HG02943 (cell line): ENCODE results near the gene ESR1.
"Not testable (repeated sequence)": the region's sequence is repeated elsewhere in the genome, so short reads cannot be mapped to it uniquely, and the experiment has no call there.

Experiments used
- ATAC-seq: cut with Tn5 transposase; IDR thresholded peaks from one replicate; pipeline ENCODE4 v1.9.1; 2021; ENCODE audit warnings: mild to moderate bottlenecking, low read depth, moderate library complexity; ENCODE audit not compliant: unreplicated experiment

ESR1 gene

DNA sequence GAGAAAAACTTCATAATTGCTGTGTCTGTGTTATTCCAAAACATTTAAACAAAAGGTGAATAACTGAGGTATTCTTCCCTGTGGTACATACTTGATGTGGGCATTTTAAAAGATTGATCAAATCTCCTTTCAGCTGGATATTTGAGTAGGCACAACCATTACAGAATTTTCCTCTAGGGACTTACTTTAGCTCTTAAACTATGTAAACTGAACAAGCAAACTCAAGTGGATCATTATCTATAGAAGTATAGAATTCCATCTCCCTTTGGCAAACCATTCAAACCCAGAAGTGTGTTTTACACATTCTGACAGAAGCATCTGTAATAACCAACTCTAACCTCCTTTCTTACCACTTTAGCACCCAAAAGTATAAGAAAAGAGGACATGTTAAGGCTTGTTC, 241.4 kb downstream of the ESR1 start:
- no peak for ATAC-seq

DNA sequence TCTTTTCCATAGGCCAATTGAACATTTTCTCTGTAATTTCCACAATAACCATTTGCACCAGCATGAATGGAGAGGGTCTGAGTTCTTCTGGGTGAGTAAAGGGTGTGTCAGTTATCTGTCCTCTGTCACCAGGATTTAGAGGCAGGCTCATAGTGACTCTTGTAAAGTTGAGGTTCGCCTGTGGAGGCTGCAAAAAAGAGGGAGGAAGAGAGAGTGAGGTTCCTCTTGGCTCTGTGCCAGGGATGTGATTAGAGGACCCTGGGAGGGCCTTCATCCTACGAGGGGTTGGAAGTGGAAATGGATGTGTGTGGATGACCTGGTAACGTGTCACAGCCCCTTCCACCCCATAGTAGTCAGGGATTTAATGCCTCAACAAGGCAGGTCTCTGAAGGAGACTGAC, 242.0 kb downstream of the ESR1 start:
- ATAC-seq = no peak

DNA sequence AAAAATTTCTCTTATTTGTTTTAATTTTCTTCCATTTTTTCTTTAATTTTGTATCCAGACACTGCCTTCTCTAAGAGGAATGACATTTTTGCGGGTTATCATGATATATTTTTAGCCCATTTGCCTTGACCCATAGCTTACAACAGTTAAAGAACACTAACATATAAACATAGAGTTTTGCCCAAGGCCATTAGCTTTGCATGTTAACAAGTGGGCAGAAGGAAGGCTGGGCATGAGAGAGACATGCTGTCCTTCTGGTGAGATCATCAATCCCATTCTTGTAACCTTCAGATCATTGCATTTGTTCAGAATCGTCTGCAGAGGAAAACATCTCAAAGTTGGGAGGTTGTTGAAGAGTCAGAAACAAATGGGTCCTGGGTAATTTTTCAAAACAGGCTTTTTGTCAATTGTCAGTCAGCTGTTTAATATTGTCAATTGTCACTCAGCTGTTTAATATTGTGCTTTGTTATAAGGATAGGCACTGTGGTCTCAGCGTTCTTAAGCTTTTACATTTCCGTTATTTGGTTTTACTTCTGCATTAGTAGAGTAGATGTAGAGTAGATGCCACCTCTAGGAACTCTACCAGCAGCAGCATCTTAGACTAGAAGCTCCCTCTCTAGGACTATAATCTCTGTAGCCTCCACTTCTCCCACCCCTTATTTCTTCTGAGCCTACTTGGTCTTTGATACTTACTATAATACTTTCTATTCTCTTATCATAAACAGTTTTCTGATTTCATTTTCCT, 243.1 kb downstream of the ESR1 start:
- ATAC-seq = no peak

DNA sequence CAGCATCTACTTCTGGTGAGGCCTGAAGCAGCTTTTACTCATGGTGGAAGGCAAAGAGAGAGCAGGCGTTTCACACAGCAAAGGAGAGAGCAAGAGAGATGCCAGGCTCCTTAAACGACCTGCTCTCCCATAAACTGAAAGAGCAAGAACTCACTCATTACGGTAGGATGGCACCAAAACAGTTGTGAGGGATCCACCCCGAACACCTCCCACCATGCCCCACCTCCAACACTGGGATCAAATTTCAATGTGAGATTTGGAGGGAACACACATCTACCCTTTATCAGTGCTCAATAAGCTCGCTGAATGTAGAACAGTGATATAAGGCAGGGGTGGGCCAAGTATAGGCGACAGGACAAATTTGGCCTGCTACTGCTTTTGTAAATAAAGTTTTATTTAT, 244.6 kb downstream of the ESR1 start:
- ATAC-seq = no peak

DNA sequence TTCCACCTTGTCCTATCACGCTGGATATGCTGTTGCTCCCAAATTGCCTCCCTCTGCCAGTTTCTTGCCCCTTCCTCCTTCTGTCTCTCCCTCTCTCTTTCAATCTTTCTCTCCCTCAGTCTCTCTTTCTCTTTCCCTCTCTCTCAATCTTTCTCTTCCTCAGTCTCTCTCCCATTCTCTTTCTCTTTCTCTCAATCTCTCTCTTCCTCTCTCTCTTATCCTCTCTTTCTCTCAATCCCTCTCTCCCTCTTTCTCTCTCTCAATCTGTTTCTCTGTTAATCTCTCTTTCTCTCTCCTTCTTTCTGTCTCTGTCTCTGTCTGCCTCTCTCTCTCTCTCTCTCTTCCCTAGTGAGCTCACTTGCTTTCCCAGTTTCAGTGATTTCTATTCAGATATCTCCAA, 245.8 kb downstream of the ESR1 start:
- no peak for ATAC-seq

DNA sequence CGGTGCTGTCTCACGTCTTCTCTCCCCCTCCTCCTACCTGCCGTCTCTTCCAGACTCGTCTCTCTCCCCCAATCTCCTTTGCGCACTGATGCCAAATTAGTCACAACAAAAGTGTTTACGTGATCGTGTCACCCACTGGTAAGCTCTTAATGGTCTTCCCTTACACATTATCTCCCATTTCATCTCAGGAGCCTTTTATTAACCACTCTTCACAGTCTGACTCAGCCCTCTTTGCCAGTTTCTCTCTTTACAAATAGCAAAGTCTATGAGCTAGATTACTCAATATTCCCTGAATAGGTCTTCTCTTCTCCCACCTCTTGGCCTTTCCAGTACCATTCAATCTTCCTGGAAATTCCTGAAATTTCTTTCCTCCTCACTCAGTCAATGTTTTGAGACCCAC, 247.0 kb downstream of the ESR1 start:
- no peak for ATAC-seq

GRCh38 chr6:152055517-152055916, 248.0 kb downstream of the ESR1 start:
- ATAC-seq = no peak

- no peak for ATAC-seq
These were observed 250.5 kb downstream of the ESR1 start for GRCh38 chr6:152057832-152058498.

GRCh38 chr6:152059909-152060308, 252.4 kb downstream of the ESR1 start:
- ATAC-seq = no peak

DNA sequence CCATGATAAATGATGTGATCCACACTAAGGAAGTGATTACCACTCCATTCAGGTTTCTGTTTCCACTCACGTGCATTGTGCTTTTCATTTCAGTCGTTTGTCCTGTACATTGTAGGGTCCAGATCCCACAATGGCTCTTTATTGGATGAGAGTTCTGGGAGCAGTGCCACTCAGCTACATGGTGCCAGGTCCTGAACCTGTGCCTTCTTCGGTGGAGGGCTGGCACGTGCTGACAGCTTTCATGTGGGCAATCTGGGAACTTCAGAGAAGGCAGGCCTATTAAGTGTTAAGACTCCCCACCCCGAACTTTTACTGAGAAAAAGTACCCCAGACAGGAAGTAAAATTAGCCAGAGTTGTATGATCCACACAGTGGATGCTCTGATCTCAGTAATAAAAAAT, 255.0 kb downstream of the ESR1 start:
- no peak for ATAC-seq

GRCh38 chr6:152063170-152063921, 255.9 kb downstream of the ESR1 start:
- ATAC-seq = no peak

- ATAC-seq = no peak
These were observed 261.3 kb downstream of the ESR1 start for GRCh38 chr6:152068622-152069261.

- no peak for ATAC-seq
These were observed 263.1 kb downstream of the ESR1 start for GRCh38 chr6:152070556-152070955.

- ATAC-seq = no peak
These were observed 263.8 kb downstream of the ESR1 start for GRCh38 chr6:152071318-152071717.

GRCh38 chr6:152071843-152072242, 264.4 kb downstream of the ESR1 start:
- ATAC-seq = no peak

- ATAC-seq = not testable (repeated sequence)
These were observed 268.8 kb downstream of the ESR1 start for GRCh38 chr6:152076242-152076641.

- no peak for ATAC-seq
These were observed 270.5 kb downstream of the ESR1 start for GRCh38 chr6:152078001-152078400.

DNA sequence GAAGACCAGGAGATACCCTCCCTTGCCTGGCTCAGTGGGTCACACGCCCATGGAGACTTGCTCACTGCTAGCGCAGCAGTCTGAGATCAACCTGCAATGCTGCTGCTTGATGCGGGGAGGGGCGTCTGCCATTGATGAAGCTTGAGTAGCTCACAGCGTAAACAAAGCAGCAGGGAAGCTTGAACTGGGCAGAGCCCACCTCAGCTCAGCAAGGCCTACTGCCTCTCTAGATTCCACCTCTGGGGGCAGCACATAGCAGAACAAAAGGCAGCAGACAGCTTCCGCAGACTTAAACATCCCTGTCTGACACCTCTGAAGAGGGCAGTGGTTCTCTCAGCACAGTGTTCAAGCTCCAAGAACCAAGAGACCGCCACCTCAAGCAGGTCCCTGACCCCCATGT, 271.3 kb downstream of the ESR1 start:
- ATAC-seq = no peak

- ATAC-seq = no peak
These were observed 278.0 kb downstream of the ESR1 start for GRCh38 chr6:152085451-152085921.

- no peak for ATAC-seq
These were observed 278.9 kb downstream of the ESR1 start for GRCh38 chr6:152086223-152086873.
